ENCODE results near the gene ANAPC10.

GRCh38 chr4:144989306-144989705 is 108.7 kb downstream of the ANAPC10 start:
- TF ChIP-seq CTCF (conservative IDR thresholded peaks at IDR 0.05 in 1 of 2, IDR thresholded peaks at IDR 0.05 in 1 of 2; ENCODE audit: low read depth in 1 of 2, low read length in 2 of 2): no peak
- no peak for TF ChIP-seq EZH2 (IDR thresholded peaks at IDR 0.05; ENCODE audit: low read length, missing control alignments)
